Fibroblast of lung (primary cell): ENCODE measurements around the gene TMEM132C. TPM values are rescaled to one million over a fixed set of nuclear protein-coding genes. Genes with fewer than 3 reads are reported as not detected.

Experiments
- DNase-seq, 2 donors: peaks; one replicate each; pipeline versions ENCODE4 v3.0.0 to v3.0.0-alpha.2; 2010; ENCODE audit warnings: low read depth in 2 of 2
- H2AFZ ChIP-seq: 2 replicates; pipeline ENCODE4 v1.5.1; 2012; ENCODE audit warnings: low read length, control low read depth, inconsistent platforms
- H3K27ac ChIP-seq: 2 replicates; pipeline ENCODE4 v1.5.1; 2011; ENCODE audit warnings: low read length, control low read depth; ENCODE audit not compliant: insufficient read depth
- H3K27me3 ChIP-seq: 2 replicates; pipeline ENCODE4 v1.5.1; 2011; ENCODE audit warnings: mild to moderate bottlenecking, low read length; ENCODE audit not compliant: control insufficient read depth, insufficient read depth
- H3K36me3 ChIP-seq: 2 replicates; pipeline ENCODE4 v1.5.1; 2011; ENCODE audit warnings: low read length; ENCODE audit not compliant: control insufficient read depth, insufficient read depth
- H3K4me1 ChIP-seq: 2 replicates; pipeline ENCODE4 v1.5.1; 2011; ENCODE audit warnings: low read length; ENCODE audit not compliant: control insufficient read depth, insufficient read depth; ENCODE audit errors: extremely low read depth
- H3K4me2 ChIP-seq: 2 replicates; pipeline ENCODE4 v1.5.1; 2011; ENCODE audit warnings: low read length, control low read depth; ENCODE audit not compliant: insufficient read depth; ENCODE audit errors: extremely low read depth
- H3K4me3 ChIP-seq, 4 experiments: fragments of 200-600 bp in 1 of 4; sonication (generic) in 1 of 4; replicated peaks in 1 of 4; 2 replicates each; pipeline ENCODE4 v1.5.1; 2011 to 2016; ENCODE audit warnings: low read length in 4 of 4, low read depth in 3 of 4, mild to moderate bottlenecking in 3 of 4, control low read depth in 2 of 4, inconsistent platforms in 1 of 4, mixed read lengths in 1 of 4; ENCODE audit not compliant: insufficient read depth in 1 of 4; ENCODE audit errors: control extremely low read depth in 1 of 4
- H3K79me2 ChIP-seq: 2 replicates; pipeline ENCODE4 v1.5.1; 2012; ENCODE audit warnings: mild to moderate bottlenecking, low read length, inconsistent platforms; ENCODE audit not compliant: control insufficient read depth, insufficient read depth
- H3K9ac ChIP-seq: 2 replicates; pipeline ENCODE4 v1.5.1; 2011; ENCODE audit warnings: mild to moderate bottlenecking, low read length, control low read depth; ENCODE audit not compliant: insufficient read depth
- H3K9me3 ChIP-seq: 2 replicates; pipeline ENCODE4 v1.5.1; 2012; ENCODE audit warnings: low read depth, low read length; ENCODE audit not compliant: control insufficient read depth, insufficient read depth
- H4K20me1 ChIP-seq: 2 replicates; pipeline ENCODE4 v1.5.1; 2011; ENCODE audit warnings: low read length; ENCODE audit not compliant: control insufficient read depth, insufficient read depth; ENCODE audit errors: extremely low read depth
- EZH2 ChIP-seq: IDR thresholded peaks from 2 replicates; pipeline ENCODE4 v1.5.1; 2012; ENCODE audit warnings: low read length, control low read depth, mild to moderate bottlenecking; ENCODE audit errors: missing control alignments
- polyA plus RNA-seq, 2 donors: library from polyadenylated mRNA; depleted of rRNA in 1 of 2; stranded (reverse) in 1 of 2; unstranded in 1 of 2; fragments of >200 nt; gene quantifications; 2 replicates each; pipeline ENCODE4 v1.2.1, GENCODE V29; 2011 to 2012; ENCODE audit warnings: missing spikeins in 1 of 2
- total RNA-seq: library from RNA; depleted of rRNA; stranded (reverse); fragments of >200 nt; gene quantifications from 2 replicates; pipeline ENCODE4 v1.2.1, GENCODE V29; 2014
- TF ChIP-seq, protein P1 (sequence below), 2 donors: IDR thresholded peaks in 1 of 2; conservative IDR thresholded peaks in 1 of 2; 1 replicate in 1 of 2; 2 replicates in 1 of 2; pipeline ENCODE4 v1.5.1; 2011 to 2012; ENCODE audit warnings: low read length in 2 of 2, control low read depth in 1 of 2, inconsistent platforms in 1 of 2, low read depth in 1 of 2, mild to moderate bottlenecking in 1 of 2

TMEM132C gene
- total and polyA plus RNA-seq, 2 donors (not counting 1 experiment from before 2014, with no cell fraction given): not detected

DNA sequence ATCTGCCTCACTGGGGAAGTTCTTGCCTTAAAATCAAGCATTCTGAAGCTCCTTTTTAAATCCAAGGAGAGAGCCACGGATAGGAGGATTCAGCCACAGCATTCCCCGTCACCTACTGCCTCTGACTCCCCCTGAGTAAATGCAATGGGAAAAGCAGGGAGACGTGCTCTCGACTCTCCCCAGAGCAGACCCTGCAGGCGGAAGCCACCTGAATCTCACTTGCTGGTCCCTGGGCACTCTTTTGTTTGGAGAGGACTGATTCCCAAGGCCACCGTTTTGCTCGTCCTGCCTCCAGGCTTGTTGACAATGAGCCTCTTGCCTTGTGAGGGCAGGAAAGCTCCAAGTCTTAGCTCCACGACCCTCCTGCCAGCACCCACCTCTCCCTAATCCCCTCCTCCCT lies 352.3 kb downstream of the TMEM132C start:
- TF ChIP-seq EZH2: no peak
- TF ChIP-seq, protein P1, sequence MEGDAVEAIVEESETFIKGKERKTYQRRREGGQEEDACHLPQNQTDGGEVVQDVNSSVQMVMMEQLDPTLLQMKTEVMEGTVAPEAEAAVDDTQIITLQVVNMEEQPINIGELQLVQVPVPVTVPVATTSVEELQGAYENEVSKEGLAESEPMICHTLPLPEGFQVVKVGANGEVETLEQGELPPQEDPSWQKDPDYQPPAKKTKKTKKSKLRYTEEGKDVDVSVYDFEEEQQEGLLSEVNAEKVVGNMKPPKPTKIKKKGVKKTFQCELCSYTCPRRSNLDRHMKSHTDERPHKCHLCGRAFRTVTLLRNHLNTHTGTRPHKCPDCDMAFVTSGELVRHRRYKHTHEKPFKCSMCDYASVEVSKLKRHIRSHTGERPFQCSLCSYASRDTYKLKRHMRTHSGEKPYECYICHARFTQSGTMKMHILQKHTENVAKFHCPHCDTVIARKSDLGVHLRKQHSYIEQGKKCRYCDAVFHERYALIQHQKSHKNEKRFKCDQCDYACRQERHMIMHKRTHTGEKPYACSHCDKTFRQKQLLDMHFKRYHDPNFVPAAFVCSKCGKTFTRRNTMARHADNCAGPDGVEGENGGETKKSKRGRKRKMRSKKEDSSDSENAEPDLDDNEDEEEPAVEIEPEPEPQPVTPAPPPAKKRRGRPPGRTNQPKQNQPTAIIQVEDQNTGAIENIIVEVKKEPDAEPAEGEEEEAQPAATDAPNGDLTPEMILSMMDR (conservative IDR thresholded peaks at IDR 0.05 in 1 of 2, IDR thresholded peaks at IDR 0.05 in 1 of 2; ENCODE audit: low read depth in 1 of 2, low read length in 2 of 2): no peak
- Histone ChIP-seq H3K36me3 (no peaks in the 10 kb centered on the region), H3K27ac (no peak overlapping the region), H3K4me1 (no peaks in the 10 kb centered on the region), H3K27me3 (no peaks in the 10 kb centered on the region), H2AFZ (no peak overlapping the region), H4K20me1 (no peaks in the 10 kb centered on the region), H3K4me2 (no peak overlapping the region), H3K9me3 (no peaks in the 10 kb centered on the region), H3K9ac (no peak overlapping the region), H3K79me2 (no peaks in the 10 kb centered on the region), H3K4me3 (no peak overlapping the region)
- DNase-seq: no peak

DNA sequence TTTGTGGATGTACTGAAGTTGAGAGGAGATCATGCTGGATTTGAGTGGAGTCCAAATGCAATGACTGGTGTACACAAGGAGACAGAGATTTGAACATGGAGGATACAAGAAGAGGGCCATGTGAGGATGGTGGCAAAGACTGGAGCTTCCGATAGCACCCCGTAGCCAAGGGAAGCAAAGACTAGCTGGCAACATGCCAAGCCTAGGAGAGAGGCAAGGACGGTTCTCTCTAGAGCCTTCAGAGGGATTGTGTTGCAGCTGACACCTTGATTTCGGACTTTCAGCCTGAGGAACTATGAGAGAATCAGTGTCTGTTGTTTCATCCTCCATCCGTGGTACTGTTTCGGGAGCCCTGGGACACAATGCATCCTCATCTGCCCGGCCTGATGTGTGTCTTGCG lies 354.3 kb downstream of the TMEM132C start:
- no peak overlapping the region for H3K9ac ChIP-seq
- no peaks in the 10 kb centered on the region for H3K4me1 ChIP-seq
- H3K27me3 ChIP-seq: no peaks in the 10 kb centered on the region
- TF ChIP-seq, protein P1 (conservative IDR thresholded peaks at IDR 0.05 in 1 of 2, IDR thresholded peaks at IDR 0.05 in 1 of 2; ENCODE audit: low read depth in 1 of 2, low read length in 2 of 2): no peak
- no peak for TF ChIP-seq EZH2
- H4K20me1 ChIP-seq: no peaks in the 10 kb centered on the region
- DNase-seq: no peak
- no peaks in the 10 kb centered on the region for H3K79me2 ChIP-seq
- H2AFZ ChIP-seq: no peak overlapping the region
- H3K4me3 ChIP-seq: no peak overlapping the region
- no peak overlapping the region for H3K4me2 ChIP-seq
- H3K27ac ChIP-seq: no peak overlapping the region
- no peaks in the 10 kb centered on the region for H3K9me3 ChIP-seq
- no peaks in the 10 kb centered on the region for H3K36me3 ChIP-seq

DNA sequence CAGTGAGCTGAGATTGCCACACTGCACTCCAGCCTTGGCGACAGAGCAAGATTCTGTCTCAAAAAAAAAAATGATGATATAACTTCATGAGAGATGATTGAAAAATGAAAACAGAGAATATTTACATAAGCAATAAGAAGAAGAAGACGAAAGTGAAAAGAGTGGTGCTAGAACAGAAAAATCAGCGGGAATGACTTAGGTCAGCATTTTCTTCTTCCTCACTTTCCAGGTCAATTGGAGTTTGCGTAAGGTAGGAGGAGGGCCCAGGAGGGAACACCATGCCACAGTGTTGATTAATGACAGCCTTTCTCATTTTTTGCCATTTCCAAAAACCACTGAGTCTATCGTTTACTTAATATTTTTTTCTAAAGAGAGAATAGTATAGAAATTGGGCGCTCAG lies 356.8 kb downstream of the TMEM132C start:
- no peak overlapping the region for H3K4me2 ChIP-seq
- no peak overlapping the region for H3K9ac ChIP-seq
- no peaks in the 10 kb centered on the region for H3K79me2 ChIP-seq
- no peaks in the 10 kb centered on the region for H3K36me3 ChIP-seq
- no peaks in the 10 kb centered on the region for H3K9me3 ChIP-seq
- no peak overlapping the region for H3K27ac ChIP-seq
- H3K4me1 ChIP-seq: no peaks in the 10 kb centered on the region
- no peaks in the 10 kb centered on the region for H3K27me3 ChIP-seq
- DNase-seq: no peak
- H2AFZ ChIP-seq: no peak overlapping the region
- TF ChIP-seq, protein P1 (conservative IDR thresholded peaks at IDR 0.05 in 1 of 2, IDR thresholded peaks at IDR 0.05 in 1 of 2; ENCODE audit: low read depth in 1 of 2, low read length in 2 of 2): no peak
- no peak for TF ChIP-seq EZH2
- no peak overlapping the region for H3K4me3 ChIP-seq
- no peaks in the 10 kb centered on the region for H4K20me1 ChIP-seq
